GM19397 (cell line): ENCODE measurements around the gene FAM89B.
"Not testable (repeated sequence)": the region's sequence is repeated elsewhere in the genome, so short reads cannot be mapped to it uniquely, and the experiment has no call there.

ENCODE experiments used
- ATAC-seq: cut with Tn5 transposase; IDR thresholded peaks from one replicate; pipeline ENCODE4 v1.9.1; 2021; ENCODE audit warnings: mild to moderate bottlenecking, moderate library complexity; ENCODE audit not compliant: unreplicated experiment

Gene FAM89B

DNA sequence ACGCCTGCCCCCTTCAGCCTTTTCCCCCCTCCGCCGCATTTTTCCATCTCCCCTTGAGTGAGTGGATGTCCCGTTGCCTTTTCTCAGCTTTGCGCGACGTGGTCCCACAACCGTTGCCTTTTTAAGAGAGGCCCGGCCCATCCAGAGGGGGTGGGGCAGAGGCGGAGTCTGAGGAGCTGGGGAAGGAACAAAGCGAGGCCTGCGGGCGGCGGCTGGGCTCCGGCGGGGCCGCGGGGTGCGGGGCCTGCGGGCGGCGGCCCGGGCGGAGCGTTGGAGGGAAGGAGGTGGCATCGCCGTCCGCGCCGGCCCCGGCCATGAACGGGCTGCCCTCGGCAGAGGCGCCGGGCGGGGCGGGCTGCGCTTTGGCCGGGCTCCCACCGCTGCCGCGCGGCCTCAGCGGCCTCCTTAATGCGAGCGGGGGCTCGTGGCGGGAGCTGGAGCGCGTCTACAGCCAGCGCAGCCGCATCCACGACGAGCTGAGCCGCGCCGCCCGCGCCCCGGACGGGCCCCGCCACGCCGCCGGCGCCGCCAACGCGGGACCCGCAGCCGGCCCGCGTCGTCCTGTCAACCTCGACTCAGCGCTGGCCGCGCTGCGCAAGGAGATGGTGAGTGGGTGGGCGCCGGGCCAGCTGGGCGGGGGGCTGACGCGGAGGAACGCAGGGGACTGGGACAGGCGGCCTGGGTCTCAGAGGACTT, at the start of gene FAM89B:
Gene FAM89B (plus strand): TSS at position 183 of the 696 bp plus-strand sequence. CDS start 132 bp downstream, at position 315.
- ATAC-seq = no peak

DNA sequence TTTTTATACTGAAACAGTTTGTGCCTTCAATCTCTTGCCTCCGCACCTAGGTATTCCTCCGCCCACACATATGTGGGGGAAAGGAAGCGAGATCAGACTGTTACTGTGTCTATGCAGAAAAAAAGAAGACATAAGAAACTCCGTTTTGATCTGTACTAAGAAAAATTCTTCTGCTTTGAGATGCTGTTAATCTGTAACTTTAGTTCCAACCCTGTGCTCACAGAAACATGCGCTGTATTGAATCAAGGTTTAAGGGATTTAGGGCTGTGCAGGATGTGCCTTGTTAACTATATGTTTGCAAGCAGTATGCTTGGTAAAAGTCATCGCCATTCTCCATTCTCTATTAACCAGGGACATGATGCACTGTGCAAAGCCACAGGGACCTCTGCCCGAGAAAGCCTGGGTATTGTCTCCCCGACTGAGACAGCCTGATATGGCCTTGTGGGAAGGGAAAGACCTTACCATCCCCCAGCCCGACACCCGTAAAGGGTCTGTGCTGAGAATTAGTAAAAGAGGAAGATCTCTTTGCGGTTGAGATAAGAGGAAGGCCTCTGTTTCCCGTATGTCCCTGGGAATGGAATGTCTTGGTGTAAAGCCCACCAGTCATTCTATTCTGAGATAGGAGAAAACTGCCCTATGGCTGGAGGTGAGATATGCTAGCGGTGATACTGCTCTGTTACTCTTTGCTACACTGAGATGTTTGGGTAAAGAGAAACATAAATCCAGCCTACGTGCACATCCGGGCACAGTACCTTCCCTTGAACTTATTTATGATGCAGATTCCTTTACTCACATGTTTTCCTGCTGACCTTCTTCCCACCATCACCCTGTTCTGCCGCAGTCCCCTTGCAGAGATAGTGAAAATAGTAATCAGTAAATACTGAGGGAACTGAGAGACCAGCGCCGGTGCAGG, 49.4 kb upstream of the FAM89B start:
- ATAC-seq = not testable (repeated sequence)

DNA sequence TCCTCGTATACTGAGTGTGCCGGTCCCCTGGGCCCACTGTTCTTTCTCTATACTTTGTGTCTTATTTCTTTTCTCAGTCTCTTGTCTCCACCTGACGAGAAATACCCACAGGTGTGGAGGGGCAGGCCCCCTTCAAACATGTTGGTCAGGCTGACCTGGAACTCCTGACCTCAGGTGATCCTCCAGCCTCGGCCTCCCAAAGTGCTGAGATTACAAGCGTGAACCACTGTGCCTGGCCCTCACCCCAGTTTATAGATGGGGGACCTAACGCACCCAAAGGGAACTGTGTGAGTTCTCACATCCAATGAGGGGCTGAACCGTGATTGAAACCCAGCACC, 48.7 kb upstream of the FAM89B start:
- ATAC-seq = not testable (repeated sequence)

DNA sequence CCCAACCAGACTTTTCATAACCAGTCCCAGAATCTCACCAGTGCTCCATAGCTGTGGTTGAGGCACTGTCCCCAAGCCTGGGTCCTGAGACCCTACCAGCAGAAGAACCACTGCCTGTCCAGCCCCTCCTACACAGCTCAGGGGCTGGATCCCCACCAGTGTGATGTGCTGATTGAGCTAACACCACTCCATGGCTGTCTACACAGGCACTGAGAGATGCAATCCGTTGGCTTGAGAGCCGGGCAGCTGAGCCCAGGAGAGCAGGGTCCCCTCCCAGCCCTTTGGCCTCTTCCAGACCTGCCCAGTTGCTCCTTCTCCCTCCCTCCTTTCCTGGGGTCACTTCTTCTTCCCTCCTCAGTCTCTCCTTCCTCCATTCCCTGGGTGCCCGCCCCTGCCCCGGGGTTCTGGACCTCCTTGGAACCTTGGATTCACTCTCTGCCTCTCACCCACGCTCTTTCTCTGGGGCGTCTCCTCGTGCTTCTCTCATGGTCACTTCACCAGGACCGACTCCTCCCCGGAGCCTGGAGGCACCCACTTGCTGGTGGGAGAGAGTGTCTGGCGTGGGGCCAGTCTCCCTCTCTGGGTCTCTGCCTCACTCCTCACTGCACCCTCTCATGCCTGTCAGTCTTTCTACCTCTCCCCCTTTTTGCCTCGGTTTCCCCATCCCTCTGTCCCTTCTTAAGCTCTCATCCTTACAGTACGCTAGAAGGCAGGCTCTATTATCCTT, 48.2 kb upstream of the FAM89B start:
- ATAC-seq = no peak

DNA sequence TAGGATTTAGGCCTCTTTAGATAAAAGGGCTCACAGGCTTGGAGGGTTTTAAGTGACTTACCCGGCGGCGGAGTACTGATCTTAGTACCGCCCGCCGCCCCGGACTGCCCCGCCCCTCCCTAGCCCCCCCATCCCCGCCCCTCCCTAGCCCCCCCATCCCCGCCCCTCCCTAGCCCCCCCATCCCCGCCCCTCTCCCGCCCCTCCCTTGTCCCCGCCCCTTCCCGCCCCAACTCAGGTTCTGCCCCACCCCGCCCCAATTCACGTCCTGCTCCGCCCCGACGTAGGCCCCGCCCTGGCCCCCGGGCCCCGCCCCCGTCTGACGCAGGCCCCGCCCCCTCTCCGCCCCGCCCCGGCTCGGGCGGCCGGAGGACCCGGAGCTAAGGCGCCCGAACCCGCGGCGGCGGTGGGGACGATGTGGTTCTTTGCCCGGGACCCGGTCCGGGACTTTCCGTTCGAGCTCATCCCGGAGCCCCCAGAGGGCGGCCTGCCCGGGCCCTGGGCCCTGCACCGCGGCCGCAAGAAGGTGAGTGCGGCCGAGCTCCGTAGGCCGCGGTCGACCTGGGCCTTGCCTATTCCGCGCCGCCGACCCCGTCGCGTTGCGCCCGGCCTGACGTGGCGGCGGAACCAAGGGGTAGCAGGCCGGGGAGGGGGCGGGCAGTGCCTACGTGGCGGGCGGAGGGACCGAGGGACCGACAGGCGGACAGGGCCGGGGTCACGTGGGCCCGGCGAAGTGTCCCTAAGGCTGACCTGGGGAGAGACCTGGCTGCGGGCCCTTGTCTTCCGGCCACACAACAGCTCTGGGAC, 47.4 kb upstream of the FAM89B start, which contains the start of gene SCYL1:
Gene SCYL1 (plus strand): TSS at position 343 of the 805 bp plus-strand sequence. CDS start 71 bp downstream, at position 414.
- peak; percentile 59 for ATAC-seq

DNA sequence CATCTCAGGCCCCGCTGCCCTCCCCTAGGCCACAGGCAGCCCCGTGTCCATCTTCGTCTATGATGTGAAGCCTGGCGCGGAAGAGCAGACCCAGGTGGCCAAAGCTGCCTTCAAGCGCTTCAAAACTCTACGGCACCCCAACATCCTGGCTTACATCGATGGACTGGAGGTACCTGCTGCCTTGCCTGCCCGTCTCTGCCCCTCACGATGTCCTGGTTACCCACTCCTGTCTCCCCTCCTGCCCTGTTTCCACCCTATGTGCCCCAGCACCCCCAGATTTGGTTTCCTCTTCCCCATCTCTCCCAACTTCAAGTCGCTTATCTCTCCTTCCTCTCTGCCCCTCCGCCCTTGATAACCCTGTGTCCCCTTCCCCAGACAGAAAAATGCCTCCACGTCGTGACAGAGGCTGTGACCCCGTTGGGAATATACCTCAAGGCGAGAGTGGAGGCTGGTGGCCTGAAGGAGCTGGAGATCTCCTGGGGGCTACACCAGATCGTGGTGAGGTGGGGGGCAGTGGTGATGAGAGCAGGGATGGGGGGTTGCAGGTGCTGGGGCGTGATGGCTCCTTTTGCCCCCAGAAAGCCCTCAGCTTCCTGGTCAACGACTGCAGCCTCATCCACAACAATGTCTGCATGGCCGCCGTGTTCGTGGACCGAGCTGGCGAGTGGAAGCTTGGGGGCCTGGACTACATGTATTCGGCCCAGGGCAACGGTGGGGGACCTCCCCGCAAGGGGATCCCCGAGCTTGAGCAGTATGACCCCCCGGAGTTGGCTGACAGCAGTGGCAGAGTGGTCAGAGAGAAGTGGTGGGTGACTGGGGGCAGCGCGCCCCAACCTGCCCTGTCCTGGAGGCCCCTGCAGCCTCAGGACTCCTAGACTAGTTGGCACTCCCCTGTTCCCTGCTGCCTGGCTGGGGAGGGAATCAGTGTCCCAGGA, 46.5 kb upstream of the FAM89B start:
- ATAC-seq = no peak

DNA sequence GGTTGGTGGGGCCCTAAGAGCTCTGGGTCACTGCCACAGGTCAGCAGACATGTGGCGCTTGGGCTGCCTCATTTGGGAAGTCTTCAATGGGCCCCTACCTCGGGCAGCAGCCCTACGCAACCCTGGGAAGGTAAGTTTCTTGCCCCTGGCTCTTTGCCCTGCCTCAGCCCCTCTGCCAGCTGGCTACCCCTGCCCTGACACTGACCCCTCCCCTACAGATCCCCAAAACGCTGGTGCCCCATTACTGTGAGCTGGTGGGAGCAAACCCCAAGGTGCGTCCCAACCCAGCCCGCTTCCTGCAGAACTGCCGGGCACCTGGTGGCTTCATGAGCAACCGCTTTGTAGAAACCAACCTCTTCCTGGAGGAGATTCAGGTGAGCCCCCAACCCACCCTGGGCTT, 45.6 kb upstream of the FAM89B start:
- no peak for ATAC-seq

DNA sequence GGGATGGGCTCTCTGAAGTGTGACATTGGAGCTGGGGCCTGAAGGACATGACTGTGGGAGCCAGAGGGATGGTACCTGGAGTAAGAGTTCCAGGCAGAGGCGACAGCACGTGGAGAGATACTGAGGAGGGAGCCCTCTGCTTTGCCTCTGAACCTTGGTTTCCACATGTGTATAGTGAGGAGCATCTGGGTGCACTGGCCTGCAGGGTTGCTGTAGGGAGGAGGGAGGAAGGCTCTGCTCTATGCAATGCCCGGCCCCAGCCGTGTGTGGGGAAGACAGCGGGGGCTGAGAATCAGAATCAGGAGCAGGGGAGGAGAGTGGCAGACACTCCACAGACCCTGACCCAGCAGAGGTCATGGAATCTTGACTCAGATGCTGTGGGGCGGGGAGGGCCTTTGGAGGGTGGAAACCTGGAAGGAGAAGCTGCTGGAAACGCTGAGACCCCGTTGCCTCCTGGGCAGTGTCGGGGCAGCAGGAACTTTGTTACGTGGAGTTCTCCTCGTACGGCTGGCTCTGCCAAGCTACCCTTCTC, 43.5 kb upstream of the FAM89B start:
- no peak for ATAC-seq

DNA sequence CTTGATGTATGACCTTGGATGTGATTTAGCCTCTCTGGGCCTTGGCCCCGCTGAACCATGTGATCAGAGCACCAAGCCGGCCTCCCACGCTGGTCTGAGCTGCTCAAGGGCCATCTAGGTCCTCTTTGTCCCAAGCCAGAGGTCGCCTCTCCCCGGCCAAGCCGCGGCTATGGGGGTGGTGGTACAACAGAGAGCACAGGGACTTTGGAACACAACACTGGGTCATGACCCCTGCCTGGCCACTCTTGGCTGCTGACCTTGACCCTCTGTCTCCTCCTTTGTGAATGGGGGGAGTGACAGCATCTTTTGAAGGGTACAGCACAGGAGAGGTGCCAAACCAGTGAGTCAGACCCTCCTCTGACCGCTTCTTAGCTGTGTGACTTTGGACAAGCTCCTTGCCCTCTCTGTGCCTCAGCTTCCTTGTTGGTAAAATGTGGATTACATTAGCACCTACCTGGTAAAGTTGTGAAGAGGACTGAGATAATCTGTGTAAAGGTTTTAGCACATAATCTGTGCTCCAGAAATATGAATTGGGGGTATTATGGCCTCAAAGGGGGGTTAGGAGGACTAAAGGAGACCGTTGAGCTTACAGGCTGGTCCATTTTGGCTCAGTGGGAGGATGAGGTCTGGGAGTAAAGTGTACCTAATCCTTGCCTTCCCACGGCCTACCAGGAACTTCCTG, 42.7 kb upstream of the FAM89B start:
- no peak for ATAC-seq

DNA sequence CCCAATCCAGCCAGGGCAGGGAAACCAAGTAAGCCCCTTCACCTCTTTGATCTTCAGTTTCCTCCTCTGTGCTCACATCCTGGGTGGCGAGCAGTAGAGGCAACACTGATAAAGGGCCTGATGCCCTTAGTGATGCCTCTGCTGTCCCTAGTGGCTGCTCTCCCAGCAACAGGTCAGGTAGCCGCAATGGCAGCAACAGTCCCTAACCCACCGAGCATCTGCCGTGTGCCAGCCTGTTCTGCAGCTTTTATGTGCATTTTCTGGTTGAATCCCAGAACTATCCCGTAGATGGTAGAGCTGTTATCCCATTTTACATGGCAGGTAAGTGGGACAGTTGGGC, 42.2 kb upstream of the FAM89B start:
- no peak for ATAC-seq

DNA sequence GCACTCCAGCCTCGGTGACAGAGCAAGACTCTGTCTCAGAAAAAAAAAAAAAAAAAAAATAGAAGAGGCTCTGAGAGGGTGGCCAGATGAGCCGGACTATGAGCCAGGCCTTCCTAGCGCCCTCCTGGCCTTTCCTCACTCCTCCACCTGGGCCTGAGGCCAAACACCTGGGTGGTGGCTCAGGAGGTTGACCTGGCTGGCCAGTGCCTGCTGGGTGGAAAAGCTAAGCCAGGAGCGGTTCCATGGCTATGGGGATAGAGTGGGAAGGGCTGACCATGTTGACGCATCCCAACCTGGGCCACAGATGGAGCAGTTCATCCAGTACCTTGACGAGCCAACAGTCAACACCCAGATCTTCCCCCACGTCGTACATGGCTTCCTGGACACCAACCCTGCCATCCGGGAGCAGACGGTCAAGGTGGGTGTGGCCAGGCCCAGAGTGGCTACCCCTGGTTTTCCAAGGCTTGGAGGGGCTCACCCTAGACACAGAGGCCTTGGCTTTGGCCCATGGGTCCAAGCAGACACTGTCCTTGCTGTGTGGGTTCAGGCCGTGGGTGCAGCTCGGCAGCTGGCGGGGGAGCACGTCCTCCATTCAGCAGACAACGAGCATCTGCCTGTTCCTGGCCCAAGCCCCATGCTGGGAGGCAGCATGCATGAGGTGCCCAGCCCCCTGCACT, 39.8 kb upstream of the FAM89B start:
- ATAC-seq = no peak

DNA sequence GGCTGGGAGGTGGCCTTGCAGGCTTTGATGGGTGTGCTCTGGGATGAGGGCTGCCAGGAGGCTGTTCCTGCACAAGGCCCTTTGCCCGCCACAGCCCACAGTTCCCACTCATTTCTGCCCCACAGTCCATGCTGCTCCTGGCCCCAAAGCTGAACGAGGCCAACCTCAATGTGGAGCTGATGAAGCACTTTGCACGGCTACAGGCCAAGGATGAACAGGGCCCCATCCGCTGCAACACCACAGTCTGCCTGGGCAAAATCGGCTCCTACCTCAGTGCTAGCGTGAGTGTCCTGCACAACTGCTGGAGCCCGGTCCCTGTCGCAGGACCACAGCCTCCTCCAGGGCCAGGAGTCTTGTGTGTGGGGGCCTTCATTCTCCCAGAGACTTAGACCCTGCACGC, 37.2 kb upstream of the FAM89B start:
- no peak for ATAC-seq

DNA sequence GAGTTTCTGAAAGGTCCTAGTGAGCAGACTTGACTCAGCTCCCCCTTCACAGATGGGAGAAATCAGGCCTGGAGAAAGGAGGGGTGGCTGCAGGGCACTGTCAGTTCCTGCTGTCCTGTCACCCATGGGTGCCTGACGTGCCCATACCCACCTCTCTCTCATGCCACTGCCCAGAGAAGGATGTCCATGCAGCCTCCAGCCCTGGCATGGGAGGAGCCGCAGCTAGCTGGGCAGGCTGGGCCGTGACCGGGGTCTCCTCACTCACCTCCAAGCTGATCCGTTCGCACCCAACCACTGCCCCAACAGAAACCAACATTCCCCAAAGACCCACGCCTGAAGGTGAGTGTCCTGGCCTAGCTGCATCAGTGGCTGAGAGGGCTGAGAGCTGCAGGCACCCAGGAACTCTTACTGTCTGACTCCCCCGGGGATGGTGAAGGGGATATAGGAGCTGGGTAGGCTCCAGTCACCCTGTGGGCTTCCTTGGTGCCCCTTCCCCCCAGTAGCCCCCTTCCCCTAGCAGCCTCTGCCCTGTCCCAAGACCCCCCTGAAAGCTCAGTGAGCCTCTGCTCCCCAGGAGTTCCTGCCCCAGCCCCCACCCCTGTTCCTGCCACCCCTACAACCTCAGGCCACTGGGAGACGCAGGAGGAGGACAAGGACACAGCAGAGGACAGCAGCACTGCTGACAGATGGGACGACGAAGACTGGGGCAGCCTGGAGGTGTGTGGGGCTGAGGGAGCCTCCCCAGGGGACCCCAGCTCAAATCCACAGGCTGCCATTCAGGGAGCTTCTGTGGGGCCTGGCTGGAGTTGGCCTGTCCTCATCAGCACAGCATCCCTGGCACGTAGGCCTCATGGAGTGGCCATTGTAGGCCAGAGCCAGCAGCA, 35.7 kb upstream of the FAM89B start:
- no peak for ATAC-seq

DNA sequence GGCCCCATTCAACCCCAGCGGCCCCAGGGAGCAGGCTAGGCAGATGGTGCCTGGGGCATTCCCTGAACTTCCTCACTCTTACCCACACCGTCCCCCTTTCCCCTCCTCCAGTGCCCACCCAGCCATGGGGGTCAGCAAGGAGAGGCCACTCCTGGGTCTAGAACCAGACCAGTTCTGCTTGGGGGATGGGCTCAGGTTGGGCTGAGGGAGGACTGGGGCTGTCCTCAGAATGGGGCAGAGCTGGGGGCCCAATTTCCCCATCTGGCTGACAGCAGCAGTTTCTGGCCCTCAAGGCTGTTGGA, 35.1 kb upstream of the FAM89B start:
- no peak for ATAC-seq

DNA sequence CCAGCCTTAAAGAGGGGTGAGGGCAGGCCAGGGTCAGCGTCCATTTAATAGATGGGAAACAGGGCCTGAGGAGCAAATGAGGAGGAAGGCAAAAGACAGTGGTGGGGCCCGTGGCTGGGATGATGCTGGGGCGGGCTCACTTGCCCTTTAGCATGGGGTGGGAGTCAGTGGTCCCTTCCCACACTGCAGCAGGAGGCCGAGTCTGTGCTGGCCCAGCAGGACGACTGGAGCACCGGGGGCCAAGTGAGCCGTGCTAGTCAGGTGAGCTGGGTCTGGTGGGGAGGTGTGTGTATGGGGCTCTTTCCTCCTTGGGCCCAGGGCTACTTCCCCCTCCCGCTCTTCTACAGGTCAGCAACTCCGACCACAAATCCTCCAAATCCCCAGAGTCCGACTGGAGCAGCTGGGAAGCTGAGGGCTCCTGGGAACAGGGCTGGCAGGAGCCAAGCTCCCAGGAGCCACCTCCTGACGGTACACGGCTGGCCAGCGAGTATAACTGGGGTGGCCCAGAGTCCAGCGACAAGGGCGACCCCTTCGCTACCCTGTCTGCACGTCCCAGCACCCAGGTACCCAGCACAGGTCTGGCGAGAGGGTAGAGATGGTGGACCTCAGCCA, 34.6 kb upstream of the FAM89B start:
- ATAC-seq = no peak

DNA sequence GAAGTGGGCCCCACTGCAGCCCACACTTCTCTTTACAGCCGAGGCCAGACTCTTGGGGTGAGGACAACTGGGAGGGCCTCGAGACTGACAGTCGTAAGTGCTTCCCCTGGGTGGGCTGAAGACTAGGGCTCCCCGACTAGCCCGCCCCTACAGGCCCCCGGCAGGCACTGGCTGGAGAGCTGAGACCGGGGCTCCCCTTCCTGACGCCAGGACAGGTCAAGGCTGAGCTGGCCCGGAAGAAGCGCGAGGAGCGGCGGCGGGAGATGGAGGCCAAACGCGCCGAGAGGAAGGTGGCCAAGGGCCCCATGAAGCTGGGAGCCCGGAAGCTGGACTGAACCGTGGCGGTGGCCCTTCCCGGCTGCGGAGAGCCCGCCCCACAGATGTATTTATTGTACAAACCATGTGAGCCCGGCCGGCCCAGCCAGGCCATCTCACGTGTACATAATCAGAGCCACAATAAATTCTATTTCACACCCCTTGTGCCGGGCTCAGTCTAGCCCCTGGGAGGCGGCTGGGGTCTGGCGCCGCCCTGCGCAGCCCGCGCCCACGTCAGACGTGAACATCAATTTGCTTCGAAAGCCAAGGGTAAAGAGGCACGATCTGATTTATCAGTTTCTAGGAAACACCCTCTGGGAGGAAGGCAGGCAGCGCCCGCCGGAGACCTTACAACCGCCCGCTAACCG, 34.0 kb upstream of the FAM89B start:
- ATAC-seq = no peak
